ENCODE results near the gene TTC27. TPM values are rescaled to one million over a fixed set of nuclear protein-coding genes. Genes with fewer than 3 reads are reported as not detected.
"Not testable (repeated sequence)": the region's sequence is repeated elsewhere in the genome, so short reads cannot be mapped to it uniquely, and the experiment has no call there.

TTC27 gene
- polyA plus RNA-seq, 3 donors: 8.4 to 9.0 (median 8.4) TPM

DNA sequence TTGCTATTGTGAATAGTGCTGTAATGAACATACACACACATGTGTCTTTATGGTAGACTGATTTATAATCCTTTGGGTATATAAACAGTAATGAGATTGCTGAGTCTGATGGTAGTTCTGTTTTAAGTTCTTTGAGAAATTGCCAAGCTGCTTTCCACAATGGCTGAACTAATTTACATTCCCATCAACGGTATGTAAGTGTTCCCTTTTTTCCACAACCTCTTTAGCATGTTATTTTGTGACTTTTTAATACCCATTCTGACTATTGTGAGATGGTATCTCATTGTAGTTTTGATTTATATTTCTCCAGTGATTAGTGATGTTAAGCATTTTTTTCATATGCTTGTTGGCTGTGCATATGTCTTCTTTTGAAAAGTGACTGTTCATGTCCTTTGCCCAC lies 86.7 kb downstream of the TTC27 start:
- 82 to 88% (median 84%) methylated on average over 1 of the region's 1 CpG for WGBS, 3 donors
- H3K27ac ChIP-seq (ENCODE audit: low read depth, low read length): no peak overlapping the region

DNA sequence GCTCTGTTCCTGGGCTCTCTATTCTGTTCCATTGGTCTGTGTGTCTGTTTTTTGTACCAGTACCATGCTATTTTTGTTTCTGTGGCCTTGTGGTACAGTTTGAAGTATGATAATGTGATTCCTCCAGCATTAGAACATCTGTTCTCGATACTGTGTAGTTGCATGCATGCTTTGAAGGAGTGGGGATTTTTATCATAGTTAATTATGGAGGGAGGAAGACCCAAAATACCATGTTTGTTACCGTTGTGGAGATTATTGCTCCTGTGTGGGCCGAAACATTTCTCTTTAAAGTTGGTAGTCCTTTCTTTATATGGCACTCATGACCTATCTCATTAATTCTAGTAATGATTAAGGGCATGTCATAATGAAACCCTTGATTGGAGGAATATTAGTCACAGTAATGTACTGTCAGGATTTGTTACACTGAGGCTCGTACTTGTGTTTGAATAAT lies 87.6 kb downstream of the TTC27 start:
- 69 to 84% (median 84%) methylated on average over 4 of the region's 4 CpGs for WGBS, 3 donors
- H3K27ac ChIP-seq (ENCODE audit: low read depth, low read length): no peak overlapping the region

DNA sequence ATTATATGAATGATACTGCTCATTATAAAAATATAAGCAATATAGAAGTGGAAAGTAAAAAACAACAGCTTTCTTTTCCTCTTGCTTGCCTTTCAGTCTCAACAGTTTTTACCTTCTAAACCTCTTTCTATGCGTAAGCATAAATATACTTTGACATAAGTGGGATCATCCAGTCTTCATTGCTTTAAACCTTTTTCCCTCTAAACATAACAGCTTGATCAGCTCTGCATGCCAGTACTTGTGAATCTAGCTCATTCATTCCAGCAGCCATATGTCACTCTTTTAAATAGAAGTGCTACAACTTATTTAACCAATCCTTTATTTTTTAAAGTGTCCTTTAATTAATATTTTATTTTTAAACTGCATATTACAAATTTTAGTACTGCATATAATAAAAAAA lies 88.1 kb downstream of the TTC27 start:
- WGBS, 3 donors: 94 to 100% (median 97%) methylated on average over 1 of the region's 1 CpG
- H3K27ac ChIP-seq (ENCODE audit: low read depth, low read length): no peak overlapping the region

- H3K27ac ChIP-seq (ENCODE audit: low read depth, low read length): no peak overlapping the region
Observed at GRCh38 chr2:32716598-32716997, 88.7 kb downstream of the TTC27 start.

DNA sequence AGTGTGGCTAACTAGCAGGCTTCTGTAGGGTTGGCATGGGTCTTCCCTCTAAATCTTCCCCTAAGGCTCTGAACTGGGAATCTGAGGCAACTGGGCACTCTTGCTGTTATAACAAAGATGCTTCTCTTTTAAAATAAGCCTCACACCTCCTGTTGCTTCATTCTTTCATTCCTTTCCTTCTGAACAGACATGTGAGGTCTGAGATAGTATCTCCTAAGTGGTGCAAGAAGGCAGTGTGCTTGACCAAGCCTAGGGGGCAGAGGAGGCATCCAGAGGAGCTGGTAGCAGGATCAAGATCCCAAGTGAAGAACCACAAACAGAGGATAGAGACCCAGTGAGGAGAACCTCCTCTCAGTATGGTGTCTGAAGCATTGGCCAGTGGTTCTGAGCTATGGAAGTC lies 90.9 kb downstream of the TTC27 start:
- H3K27ac ChIP-seq (ENCODE audit: low read depth, low read length): no peak overlapping the region

DNA sequence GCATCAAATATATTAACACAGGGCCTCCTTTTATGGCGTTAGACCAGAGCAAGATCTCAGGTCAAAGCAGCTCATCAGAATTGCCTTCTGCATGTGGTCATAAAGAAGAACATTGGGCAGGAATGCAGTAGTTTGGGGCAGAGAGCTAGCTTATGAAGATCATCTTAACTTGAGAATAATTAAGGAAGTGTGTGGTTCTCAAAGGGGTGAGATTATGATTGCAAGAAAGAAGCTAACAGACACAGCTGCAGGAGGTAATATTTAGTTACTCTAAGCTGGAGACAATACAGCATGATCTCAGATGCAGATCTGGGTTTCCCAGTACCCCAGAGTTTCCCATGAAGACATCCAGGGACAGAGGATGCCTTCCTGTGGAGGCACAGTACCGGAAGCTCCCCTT lies 91.6 kb downstream of the TTC27 start:
- WGBS, 3 donors: 88 to 98% (median 91%) methylated on average over 2 of the region's 2 CpGs
- no peak overlapping the region for H3K27ac ChIP-seq (ENCODE audit: low read depth, low read length)

DNA sequence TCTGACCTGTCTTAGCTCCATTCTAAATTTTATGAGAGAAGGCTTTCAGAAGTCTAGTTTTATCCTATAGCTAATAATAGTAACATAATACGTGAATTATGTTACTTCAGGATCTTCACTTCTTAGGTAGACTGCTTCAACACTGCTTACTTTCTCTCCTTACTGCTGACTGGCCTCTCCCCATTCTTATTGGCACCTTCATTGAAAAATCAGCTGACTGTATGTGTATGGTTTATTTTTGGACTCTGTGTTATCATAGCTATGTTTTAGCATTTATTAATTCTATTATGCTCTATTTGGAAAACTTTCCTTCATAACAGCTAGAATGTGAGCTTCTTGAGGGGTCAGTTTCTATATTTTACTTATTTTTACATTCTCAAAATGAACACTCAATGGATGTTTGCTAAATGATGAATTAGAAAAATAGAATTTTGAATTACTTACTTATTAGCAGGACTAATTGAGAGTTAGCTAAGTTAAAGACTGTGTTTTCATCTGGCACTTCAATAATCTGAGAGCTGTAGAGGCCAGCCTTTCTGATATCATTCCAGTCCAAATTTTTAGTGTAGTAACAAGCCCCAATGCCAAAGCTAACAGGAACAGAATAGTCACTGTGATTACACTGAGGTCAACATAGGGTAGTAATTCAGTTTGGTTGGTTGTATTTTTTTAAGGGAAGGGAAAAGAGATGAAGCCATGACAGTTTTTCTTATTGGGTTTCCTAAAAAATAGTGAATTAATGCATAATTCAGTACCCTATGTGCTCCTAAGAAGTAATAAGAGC lies 92.3 kb downstream of the TTC27 start:
- no peak overlapping the region for H3K27ac ChIP-seq (ENCODE audit: low read depth, low read length)
- WGBS, 3 donors: 66 to 88% (median 88%) methylated on average over 1 of the region's 1 CpG

DNA sequence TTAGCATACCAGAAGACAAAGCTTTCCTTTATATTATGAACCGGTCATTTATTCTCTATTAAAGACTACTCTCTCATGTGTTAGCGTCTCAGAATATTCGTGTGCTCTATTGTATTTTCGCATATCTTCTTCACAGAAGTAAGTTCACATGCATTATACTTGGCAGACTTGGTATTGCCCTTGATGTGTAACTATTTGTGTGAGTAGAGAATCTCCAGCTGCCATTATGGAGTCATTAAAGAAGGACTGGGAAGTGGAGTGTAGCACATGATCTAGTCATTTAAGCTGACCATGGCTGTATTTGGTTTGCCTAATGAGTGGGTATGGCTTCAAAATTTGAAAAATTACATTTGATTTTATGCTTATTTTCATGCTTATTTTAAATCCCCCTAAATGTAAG lies 92.9 kb downstream of the TTC27 start:
- WGBS, 3 donors: 95 to 98% (median 97%) methylated on average over 4 of the region's 4 CpGs
- H3K27ac ChIP-seq (ENCODE audit: low read depth, low read length): no peak overlapping the region

- H3K27ac ChIP-seq (ENCODE audit: low read depth, low read length): no peak overlapping the region
- 89 to 100% (median 93%) methylated on average over 1 of the region's 1 CpG for WGBS, 3 donors
Observed at GRCh38 chr2:32721376-32721775, 93.5 kb downstream of the TTC27 start.

GRCh38 chr2:32723467-32724079 lies 95.7 kb downstream of the TTC27 start:
- 91 to 100% (median 98%) methylated on average over 3 of the region's 3 CpGs for WGBS, 3 donors
- H3K27ac ChIP-seq (ENCODE audit: low read depth, low read length): no peak overlapping the region

- H3K27ac ChIP-seq (ENCODE audit: low read depth, low read length): not testable (repeated sequence)
- 77 to 93% (median 83%) methylated on average over 5 of the region's 5 CpGs for WGBS, 3 donors
Observed at GRCh38 chr2:32726678-32727077, 98.8 kb downstream of the TTC27 start.

DNA sequence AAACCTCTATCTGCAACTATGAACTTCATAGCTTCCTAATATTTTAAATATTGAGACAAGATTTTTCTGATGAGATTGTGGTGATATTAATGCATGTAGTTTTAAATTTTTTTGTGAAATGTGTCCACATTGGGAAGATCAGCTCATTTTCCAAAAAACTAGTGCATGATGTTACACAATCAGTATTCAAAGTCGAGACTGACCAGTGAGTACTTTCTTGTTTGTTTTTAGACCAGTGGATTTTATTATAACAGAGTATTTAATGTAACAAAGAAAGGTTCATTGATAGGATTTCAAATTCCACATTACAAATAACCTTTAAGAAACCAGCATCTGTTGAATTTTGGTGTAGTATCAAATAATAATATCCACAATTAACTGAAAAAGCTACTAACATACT lies 99.3 kb downstream of the TTC27 start:
- H3K27ac ChIP-seq (ENCODE audit: low read depth, low read length): no peak overlapping the region
- WGBS, 3 donors: 63 to 88% (median 75%) methylated on average over 1 of the region's 1 CpG

DNA sequence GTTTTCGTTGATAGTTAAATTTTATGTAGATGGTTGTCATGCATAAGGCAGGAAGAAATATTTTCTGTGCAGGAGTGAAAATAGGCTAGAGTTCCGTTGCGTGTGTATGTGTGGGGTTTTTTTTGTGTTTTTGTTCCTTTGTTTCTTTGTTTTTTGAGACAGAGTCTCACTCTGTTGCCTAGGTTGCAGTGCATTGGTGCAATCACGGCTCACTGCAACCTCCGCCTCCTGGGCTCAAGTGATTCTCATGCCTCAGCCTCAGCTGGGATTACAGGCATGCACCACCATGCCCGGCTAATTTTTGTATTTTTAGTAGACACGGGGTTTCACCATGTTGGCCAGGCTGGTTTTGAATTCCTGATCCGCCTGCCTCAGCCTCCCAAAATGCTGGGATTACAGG lies 103.1 kb downstream of the TTC27 start:
- 97 to 99% (median 98%) methylated on average over 8 of the region's 8 CpGs for WGBS, 3 donors
- H3K27ac ChIP-seq (ENCODE audit: low read depth, low read length): not testable (repeated sequence)

DNA sequence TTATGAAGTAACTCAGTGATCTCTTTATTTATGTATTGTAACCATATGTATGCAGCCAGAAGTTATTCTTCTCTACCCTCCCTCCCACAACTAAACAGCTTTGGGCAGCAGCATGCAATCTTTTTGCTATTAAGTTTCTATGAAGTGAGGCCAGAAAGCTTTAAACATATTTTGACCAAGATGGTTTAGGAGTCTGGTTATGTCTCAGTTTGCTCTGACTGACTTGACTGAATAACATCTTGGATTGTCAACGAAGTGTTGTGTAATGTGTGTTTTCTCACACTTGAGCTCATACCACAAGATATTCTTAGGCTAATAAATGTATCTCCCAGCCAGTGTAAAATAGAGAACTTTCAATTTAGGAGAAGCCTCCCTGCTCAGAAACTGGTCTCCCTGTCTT lies 104.3 kb downstream of the TTC27 start:
- no peak overlapping the region for H3K27ac ChIP-seq (ENCODE audit: low read depth, low read length)
- WGBS, 3 donors: 44 to 88% (median 45%) methylated on average over 1 of the region's 1 CpG

- WGBS, 3 donors: 93 to 98% (median 94%) methylated on average over 2 of the region's 2 CpGs
- H3K27ac ChIP-seq (ENCODE audit: low read depth, low read length): no peak overlapping the region
Observed at GRCh38 chr2:32732912-32733472, 105.1 kb downstream of the TTC27 start.

- WGBS, 3 donors: 36 to 67% (median 50%) methylated on average over 1 of the region's 1 CpG
- no peak overlapping the region for H3K27ac ChIP-seq (ENCODE audit: low read depth, low read length)
Observed at GRCh38 chr2:32735348-32735747, 107.5 kb downstream of the TTC27 start.

DNA sequence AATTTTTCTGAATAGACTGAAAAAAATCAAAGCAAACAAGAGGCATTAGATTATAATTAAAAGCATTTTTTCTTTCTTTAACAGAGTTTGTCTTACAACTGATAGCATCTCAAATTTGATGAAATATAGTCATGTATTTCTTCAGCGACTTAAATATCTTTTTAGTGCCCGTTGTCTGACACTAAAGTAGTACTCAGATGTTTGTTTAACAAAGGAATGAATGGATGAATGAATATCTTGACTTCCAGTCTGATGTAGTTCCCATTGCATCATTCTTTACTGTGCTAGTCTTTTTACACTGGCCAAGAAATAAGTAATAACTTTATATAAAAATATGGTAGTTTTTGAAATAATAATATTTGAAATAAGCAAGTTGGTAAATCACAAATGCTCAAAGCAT lies 111.1 kb downstream of the TTC27 start:
- WGBS, 3 donors: 91 to 96% (median 92%) methylated on average over 2 of the region's 2 CpGs
- H3K27ac ChIP-seq (ENCODE audit: low read depth, low read length): no peak overlapping the region

- 79 to 93% (median 89%) methylated on average over 2 of the region's 2 CpGs for WGBS, 3 donors
- H3K27ac ChIP-seq (ENCODE audit: low read depth, low read length): no peak overlapping the region
Observed at GRCh38 chr2:32739664-32740063, 111.8 kb downstream of the TTC27 start.

- no peak overlapping the region for H3K27ac ChIP-seq (ENCODE audit: low read depth, low read length)
- WGBS, 3 donors: 94 to 100% (median 100%) methylated on average over 1 of the region's 1 CpG
Observed at GRCh38 chr2:32741575-32741974, 113.7 kb downstream of the TTC27 start.

GRCh38 chr2:32742376-32742775 lies 114.5 kb downstream of the TTC27 start:
- no peak overlapping the region for H3K27ac ChIP-seq (ENCODE audit: low read depth, low read length)
- whole genome bisulfite sequencing, 3 donors: 83 to 91% (median 90%) methylated on average over 2 of the region's 2 CpGs
